NCI-H146 treated with DMSO at 0.1 percent for 48 hours (cell line): ENCODE measurements around the gene TOP3A.
"Not testable (repeated sequence)": the region's sequence is repeated elsewhere in the genome, so short reads cannot be mapped to it uniquely, and the experiment has no call there.

ENCODE experiments used
- DNase-seq: peaks from one replicate; lab custom pipeline; 2025; ENCODE audit not compliant: unreplicated experiment; lab: John Stamatoyannopoulos, UW

The TOP3A gene, protein sequence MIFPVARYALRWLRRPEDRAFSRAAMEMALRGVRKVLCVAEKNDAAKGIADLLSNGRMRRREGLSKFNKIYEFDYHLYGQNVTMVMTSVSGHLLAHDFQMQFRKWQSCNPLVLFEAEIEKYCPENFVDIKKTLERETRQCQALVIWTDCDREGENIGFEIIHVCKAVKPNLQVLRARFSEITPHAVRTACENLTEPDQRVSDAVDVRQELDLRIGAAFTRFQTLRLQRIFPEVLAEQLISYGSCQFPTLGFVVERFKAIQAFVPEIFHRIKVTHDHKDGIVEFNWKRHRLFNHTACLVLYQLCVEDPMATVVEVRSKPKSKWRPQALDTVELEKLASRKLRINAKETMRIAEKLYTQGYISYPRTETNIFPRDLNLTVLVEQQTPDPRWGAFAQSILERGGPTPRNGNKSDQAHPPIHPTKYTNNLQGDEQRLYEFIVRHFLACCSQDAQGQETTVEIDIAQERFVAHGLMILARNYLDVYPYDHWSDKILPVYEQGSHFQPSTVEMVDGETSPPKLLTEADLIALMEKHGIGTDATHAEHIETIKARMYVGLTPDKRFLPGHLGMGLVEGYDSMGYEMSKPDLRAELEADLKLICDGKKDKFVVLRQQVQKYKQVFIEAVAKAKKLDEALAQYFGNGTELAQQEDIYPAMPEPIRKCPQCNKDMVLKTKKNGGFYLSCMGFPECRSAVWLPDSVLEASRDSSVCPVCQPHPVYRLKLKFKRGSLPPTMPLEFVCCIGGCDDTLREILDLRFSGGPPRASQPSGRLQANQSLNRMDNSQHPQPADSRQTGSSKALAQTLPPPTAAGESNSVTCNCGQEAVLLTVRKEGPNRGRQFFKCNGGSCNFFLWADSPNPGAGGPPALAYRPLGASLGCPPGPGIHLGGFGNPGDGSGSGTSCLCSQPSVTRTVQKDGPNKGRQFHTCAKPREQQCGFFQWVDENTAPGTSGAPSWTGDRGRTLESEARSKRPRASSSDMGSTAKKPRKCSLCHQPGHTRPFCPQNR

DNA sequence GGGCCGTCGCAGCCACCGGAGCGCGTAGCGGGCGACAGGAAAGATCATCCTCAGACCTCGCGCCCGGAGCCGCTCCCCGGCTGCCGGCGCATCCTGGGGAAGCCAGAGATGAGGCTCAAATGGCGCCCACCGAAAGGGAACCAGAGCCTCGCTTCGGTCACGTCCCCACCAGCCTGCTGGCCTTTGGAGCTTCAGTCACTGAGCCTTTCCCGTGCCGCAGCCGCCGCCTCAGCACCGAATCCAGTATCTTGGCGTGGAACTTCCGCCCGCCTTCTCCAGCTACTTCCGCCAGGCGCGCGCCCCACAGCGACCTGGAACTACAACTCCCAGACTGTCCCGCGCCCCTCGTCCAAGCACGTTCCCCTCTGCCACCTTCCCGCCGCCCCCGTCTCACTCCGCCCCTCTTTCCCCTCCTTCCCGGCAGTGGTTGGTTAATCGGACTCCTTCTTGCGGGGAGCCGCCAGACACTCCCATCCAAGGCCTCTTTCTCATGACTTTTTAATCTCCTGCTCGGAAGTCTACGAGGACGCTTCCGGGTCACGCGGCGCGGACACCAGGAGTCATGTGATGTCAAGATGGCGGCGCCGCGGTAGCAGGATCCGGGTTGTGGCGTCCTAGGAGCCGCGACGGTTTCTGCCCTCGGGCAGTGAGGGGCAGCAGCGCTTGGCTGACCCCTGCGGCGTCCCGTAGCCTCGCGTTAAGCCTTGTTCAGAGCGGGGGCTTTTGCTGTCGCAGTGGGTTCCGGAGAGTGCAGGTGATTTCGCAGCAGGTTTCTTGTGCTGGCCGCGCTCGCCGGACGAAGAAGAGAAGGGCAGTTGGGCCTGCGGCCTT lies at the start of gene TOP3A, which contains the start of gene SMCR8:
TSS of gene TOP3A (minus strand) at position 264 of the 831 bp plus-strand sequence. CDS start at position 48, 216 bp downstream.
TSS of gene SMCR8 (plus strand) at position 563 of the 831 bp plus-strand sequence. CDS start 497 bp downstream, outside the sequence.
- peak; percentile 94 for DNase-seq

DNA sequence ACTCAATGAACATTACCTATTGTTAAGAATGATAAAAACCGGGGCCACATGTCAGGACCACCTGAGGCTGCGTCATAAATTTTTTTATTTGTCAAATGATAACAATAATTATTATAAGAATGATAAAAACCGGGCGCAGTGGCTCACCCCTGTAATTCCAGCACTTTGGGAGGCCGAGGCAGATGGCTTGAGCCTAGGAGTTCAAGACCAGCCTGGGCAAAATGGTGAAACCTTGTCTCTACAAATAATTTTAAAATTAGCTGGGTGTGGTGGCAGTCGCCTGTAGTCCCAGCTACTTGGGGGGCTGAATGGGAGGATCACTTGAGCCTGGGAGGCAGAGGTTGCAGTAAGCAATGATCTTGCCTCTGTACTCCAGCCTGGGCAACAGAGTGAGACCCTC lies 49.4 kb upstream of the TOP3A start:
- DNase-seq = no peak

DNA sequence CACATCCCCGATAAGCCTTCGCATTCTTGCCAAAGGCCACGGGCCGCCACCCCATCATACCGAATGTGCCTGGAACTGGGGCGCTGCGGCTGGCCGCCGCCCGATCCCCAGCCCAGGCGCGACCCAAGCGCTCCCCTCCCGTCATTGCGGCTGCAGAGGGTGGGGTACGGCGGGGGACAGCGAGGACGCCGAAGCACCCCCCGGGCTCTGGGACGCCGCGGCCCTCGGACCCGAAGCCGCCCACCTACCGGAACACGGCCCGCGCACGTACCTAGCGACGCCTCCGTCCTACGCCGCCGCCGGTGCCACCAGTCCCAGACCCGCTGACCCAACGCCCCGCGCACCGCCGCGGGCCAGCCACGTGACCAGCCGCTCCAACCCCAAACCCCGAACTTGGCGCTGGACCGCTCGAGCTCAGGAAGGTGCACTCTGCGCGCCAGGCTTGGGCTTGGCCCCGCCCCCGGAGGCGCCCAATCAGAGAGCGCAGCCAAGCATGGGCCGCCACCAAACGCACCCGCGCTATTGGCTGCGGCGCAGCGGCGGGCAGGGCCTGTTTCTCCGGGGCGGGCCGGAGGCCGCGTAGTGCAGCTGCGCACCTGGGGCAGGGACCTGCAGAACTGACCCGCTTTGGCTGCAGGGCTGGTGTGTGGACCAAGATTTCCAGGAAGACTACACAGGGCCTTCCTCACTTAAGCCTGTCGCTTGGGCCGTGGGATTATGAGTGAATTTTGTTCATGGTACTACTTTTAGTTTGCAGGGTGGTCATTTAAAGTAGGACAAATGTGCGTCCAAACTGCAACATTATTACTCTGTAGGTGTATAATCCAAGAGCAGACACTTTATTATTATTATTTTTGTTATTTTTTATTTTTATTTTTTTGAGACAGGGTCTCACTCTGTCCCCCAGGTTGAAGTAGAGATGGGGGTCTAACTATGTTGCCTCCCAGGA lies 48.6 kb upstream of the TOP3A start, which contains the start of gene SHMT1:
TSS of gene SHMT1 (minus strand) at position 450 of the 949 bp plus-strand sequence. CDS start 7,569 bp downstream, outside the sequence.
- DNase-seq = peak; percentile 86

DNA sequence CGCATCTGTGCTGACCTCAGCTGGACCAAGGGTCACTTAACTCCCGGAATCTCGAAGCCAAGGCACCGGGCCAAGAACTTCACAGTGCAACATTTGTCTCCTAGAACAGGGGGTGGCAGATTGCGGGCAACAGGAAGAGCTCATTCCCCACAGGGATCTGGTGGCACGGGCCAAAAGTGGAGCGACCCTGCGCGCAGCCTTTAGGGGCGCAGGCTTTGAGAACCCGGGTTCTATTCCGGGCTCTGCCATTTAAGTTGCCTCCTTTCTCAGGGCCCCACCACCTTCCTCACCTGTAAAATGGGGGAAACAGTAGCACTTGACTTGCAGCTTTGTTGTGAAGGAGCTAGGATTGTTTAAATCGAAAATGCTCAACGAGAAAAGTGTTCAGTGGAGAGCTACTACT lies 47.9 kb upstream of the TOP3A start:
- DNase-seq = no peak

DNA sequence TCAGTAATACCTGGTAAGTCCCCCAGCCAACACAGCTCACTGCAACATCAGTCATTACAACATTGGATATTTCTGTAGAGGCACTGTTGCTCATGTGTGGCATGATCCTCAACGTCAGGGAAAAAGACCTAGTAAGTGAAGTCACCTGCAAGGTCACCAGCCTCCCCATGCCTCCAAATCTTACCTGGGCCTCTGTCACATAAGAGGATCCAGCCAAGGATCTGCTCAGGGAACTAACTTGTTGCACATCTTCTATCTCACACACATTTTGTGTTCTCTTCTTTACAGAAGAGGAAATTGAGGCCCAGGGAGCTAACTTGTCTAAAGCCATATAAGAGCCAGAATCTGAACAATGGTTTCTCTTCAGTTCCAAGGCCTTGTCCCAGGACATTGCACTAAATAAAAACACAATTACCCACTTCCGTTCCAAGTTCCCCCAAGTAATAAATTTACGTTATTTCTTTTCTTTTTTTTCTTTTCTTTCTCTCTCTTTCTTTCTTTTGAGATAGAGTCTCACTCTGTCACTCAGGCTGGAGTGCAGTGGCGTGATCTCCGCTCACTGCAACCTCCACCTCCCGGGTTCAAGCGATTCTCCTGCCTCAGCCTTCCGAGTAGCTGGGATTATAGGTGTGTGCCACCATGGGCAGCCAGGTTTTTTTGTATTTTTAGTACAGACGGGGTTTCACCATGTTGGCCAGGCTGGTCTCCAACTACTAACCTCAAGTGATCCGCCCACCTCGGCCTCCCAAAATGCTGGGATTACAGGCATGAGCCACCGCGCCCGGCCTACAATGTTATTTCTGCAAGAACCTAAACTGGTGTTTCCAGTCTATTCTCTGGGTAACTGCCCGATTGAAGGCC lies 47.3 kb upstream of the TOP3A start:
- DNase-seq = no peak

DNA sequence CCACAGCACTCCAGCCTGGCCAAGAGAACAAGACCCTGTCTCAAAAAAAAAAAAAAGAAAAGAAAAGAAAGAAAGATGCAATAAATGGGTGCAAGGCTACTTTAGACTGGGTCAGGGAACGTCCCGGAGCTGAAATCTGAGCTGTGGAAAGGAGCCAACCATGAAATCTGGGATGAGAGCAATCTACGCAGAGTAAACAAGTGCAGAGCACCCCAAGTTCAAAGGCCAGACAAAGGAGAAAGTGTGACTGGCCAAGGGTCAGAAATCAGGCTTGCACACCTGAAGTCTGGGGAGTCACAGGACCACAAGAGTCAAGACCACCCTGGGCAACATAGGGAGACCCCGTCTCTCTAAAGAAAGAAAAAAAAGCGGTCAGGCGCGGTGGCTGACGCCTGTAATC lies 45.7 kb upstream of the TOP3A start:
- no peak for DNase-seq

DNA sequence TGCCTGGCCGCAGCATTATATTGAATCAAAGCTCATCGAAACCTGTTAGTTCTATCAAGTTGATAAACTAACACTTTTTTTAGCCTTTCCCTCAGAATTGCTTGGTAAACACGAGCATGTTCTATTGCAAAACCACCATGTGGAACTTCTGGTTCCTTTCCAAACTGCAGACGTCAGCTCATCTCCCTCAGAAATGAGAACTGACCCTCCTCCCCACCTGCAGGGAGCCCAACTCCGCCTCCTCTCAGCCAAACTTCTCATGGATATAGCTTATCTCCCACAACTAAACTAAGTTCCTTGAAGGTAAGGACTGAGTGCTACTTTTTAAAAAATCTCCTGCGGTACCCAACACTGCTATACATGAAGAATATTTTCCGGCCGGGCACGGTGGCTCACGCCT lies 41.8 kb upstream of the TOP3A start:
- DNase-seq = no peak

DNA sequence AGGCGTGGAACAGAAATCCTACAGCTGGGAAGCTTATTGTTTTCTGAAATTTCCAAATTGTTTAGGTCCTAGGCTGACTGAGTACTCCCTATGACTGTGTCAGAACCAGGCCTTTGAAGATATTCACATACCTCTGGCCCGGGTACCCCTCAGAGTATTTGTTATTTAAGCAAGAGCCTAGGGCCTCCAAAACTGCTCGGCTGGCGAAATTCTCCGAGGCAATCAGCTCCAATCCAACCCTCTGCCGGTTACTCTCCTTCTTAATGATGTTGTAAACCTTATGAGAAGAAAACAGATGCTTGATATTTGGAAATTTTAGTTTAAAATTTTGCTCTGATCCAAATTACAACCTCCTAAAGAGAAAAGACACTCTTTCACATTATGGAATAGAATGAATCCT lies 38.7 kb upstream of the TOP3A start:
- DNase-seq = no peak

DNA sequence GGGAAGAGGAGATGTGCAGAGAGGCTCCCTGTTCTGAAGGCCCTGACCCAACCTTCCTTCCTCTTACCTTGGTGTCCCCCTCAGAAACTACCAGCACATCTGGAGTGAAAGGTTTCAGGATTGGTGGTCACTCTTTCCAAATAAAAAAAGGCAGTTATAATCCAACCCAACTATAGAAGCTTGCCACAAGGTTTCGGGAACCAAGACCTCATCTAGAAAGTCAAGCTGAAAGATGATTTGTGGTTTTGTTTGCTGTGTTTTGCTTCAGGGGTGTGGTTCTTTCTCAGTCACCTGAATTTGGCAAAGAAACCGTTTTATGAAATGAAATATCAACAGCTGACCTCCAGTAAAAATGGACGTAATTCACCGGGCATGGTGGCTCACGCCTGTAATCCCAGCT lies 29.2 kb upstream of the TOP3A start:
- no peak for DNase-seq

DNA sequence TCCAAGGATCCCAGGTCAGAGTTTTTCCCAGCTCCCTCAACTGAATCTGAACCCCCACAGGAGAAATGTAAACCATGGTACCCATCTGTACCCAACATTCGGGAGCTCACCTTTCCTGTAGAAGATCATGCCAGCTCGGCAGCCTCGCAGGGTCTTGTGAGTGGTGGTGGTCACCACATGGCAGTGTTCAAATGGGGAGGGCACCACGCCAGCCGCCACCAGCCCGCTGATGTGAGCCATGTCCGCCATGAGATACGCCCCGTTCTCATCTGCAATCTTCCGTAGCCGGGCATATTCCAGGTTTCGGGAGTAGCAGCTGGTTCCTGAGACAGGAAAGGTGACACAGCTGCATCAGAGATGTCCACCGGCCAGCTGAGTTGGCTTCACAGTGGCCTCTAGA lies 25.1 kb upstream of the TOP3A start:
- DNase-seq = no peak

DNA sequence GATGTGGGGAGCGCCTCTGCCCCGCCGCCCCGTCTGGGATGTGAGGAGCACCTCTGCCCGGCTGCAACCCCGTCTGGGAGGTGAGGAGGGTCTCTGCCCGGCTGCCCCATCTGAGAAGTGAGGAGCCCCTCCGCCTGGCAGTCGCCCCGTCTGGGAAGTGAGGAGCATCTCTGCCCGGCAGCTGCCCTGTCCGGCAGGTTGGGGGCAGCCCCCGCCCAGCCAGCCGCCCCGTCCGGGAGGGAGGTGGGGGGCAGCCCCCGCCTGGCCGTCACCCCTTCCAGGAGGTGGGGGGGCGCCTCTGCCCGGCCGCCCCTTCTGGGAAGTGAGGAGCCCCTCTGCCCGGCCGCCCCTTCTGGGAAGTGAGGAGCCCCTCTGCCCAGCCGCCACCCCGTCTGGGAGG lies 23.4 kb upstream of the TOP3A start:
- not testable (repeated sequence) for DNase-seq

DNA sequence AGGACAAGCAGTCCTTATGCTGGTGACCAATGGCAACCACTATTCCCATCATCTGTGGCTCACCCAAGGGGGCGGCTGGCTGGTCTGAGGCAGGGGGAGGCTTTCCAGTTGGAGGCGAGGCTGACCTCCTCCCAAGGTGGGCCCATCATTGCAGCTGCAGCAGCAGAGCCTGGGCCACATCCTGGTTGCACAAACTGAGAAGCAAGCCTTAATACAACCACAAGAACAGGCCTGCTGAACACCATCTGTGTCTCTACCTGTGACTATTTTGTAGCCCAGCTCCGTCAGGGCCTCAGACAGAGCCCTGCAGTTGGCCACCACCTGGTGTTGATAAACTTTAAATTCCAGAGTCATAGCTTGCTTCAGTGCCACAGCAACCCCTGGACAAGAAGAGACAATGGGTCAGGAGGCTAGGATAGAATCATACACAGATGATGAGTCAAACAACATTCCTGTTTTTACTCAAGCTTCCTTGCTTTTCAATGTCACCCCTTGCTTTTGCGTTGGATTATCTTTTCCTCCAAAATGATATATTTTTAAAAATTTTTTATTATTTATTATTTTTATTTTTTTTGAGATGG lies 18.2 kb upstream of the TOP3A start:
- no peak for DNase-seq

DNA sequence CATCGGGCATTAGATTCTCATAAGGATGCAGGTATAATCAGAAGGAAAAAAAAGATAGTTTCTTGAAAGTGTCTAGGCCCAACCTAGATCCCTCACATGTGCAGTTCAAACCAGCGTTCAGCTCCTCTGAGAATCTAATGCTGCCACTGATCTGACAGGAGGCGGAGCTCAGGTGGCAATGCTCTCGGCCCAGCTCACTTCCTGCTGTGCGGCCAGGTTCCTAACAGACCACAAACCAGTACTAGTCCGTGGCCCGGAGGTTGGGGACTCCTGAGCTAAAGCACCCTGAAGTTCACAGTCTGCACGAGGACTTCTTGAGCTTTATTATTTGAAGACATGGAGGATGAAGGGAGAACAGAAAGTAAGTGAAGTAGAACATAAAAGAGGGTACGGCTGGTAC lies 17.1 kb upstream of the TOP3A start:
- DNase-seq = no peak

DNA sequence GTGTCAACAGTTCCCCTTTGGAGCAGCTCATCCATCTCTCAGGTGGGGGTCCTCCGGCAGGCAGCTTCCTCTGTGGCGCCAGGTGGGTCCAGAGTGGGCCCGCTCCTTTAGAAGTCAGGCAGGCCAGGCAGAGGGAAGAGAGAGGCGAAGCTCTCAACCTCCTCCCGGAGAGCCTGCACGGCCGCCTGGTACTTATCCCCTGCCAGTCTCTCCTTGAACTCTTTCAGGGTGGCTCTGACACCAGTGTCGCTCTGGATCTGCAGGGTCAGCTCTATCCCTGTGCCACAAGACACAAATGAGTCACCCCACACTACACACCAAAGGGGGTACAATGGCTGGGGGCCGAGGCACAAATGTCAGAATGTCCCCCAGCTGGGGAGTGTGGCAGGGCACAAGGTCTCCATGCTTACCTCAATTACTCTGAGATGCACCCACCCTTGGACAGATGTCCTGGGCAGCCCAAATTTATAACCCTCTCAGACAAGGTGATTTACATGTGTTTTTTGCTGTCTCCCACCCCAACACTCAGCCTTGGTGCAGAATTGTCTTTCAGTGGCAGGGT lies 13.9 kb upstream of the TOP3A start:
- DNase-seq = no peak

DNA sequence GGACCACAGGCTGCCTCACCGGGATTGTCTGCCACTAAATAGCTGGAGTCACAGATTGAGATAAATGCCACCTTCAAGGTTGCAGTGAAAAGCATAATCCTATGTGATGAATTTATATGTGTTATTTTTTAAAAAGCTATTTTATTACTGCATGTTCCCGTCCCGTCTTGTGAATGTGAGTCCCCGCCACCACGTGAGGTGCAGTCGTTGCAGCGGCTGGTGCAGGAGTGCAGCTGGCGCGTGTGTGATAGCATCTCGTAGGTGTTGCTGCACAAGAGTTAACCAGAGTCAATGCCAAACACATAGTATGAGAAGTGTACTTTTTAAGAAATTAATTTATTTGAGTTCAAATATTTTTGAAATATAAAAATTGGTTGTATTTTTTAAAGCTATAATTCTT lies 12.8 kb upstream of the TOP3A start:
- no peak for DNase-seq

DNA sequence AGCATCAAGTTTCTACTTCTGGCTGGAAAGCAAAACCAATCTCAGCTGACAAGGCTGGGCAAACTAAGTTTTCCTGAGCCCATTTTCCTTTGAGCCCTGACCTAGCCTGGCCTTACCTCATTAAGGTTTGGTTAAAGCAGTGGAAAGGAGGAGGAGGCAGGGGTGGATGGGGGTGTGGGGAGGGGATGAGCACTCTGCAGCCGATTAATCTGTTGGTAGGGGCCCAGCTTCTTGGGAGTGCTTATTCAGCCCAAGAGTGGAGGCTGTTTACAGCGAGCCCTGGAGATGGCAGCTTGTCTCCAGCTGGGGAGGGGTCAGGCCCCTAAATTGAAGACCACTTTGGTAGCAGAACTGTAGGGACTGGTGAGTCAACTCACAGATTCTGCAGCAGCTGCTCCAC lies 12.3 kb upstream of the TOP3A start:
- DNase-seq = no peak

DNA sequence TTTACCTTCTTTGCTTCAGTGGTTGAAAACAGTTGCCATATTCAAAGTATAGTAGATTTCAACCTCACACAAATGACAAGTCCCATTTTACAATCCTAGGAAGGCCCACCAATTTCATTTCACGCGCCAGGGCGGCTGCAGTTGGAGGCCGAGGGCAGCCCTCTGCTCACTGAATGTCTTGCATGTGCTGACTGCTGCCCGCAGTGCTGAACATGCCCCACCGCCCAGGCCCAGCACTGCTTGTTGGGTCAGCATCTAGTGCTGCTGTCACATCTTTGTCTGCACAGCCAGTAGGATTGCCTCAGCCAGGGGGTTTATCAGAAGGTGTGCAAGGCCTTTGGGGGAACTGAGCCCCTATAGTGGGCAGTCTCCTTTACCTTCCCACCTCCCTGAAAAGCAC lies 11.8 kb upstream of the TOP3A start:
- no peak for DNase-seq

DNA sequence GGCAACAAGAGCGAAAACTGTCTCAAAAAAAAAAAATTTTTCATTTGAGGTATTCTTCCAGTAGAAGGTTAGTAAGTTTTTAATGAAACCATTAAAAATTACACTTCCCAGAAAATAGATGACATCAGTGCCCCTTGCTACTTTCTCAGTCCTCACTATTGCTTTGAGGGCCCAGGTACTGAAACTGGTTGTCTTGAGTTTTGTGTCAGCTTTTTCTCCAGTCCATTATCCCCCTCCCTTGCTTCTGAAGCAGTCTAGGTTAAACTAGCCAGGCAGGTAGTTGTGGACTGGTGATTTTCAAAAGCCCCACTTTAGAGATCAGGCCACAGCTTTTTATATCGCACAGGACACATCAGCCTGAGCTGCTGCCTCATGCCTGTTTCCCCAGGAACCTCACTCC lies 11.2 kb upstream of the TOP3A start:
- no peak for DNase-seq
